NT2/D1 (cell line): ENCODE measurements around the gene CASP9.
"Not testable (repeated sequence)": the region's sequence is repeated elsewhere in the genome, so short reads cannot be mapped to it uniquely, and the experiment has no call there.

Experiments
- DNase-seq: peaks from one replicate; pipeline ENCODE4 v3.0.0-alpha.2; 2011; ENCODE audit warnings: low read depth, low spot score
- H3K27me3 ChIP-seq: 2 replicates; pipeline ENCODE4 v1.6.0; 2011; ENCODE audit warnings: mild to moderate bottlenecking; ENCODE audit not compliant: insufficient read length, insufficient read depth
- H3K36me3 ChIP-seq: 2 replicates; pipeline ENCODE4 v1.6.1; 2011; ENCODE audit warnings: mild to moderate bottlenecking, low read length, mixed read lengths; ENCODE audit not compliant: insufficient read depth, insufficient read length
- H3K4me1 ChIP-seq: 2 replicates; pipeline ENCODE4 v1.5.1; 2011; ENCODE audit not compliant: insufficient read depth, insufficient read length
- H3K4me3 ChIP-seq: 2 replicates; pipeline ENCODE4 v1.5.1; 2011; ENCODE audit warnings: low read depth; ENCODE audit not compliant: insufficient read length
- H3K9ac ChIP-seq: 2 replicates; pipeline ENCODE4 v1.6.0; 2011; ENCODE audit warnings: low read depth; ENCODE audit not compliant: insufficient read length
- H3K9me3 ChIP-seq: 2 replicates; pipeline ENCODE4 v1.5.1; 2011; ENCODE audit warnings: mild to moderate bottlenecking, low read length; ENCODE audit not compliant: insufficient read depth
- SUZ12 ChIP-seq: IDR thresholded peaks from 2 replicates; pipeline ENCODE4 v1.6.1; 2011; ENCODE audit not compliant: insufficient read length, insufficient read depth; ENCODE audit errors: extremely low read depth
- YY1 ChIP-seq: IDR thresholded peaks from 2 replicates; pipeline ENCODE4 v1.6.1; 2011; ENCODE audit not compliant: insufficient read length, insufficient read depth
- ZNF274 ChIP-seq: IDR thresholded peaks from 2 replicates; pipeline ENCODE4 v1.6.1; 2011; ENCODE audit warnings: mild to moderate bottlenecking, low read depth, low read length

Gene CASP9

DNA sequence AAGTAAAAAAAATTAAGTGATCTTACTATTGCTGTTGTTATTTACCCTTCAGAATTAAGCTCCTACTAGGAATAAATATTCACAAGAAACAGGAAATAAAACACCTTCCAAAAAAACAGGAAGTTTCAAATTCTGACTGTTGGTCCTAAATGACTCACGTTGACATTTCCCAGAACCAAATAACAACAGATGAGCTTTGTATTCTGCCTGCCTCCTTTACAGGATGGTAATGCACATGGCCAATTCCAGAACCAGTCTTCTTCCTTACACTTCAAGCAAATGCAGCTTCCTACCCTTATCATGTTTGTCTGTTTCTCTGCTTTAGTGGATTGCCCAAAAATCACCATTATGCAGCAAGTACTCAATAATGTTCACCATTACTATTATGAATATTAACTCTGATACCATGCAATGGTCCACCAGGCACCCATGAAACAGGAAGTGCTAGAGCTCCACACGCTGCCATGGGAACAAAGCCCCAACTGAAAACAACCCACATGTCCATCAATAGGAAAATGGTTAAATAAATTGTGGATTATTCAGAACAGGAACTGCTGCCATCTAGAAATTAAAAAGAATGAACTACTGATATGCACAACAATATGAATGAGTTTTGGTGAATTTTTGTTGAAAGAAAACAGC is 8.9 kb downstream of the CASP9 start:
- no peaks in the 10 kb centered on the region for H3K4me1 ChIP-seq
- H3K4me3 ChIP-seq = no peak overlapping the region
- H3K9ac ChIP-seq = no peak overlapping the region
- no peaks in the 10 kb centered on the region for H3K27me3 ChIP-seq
- H3K36me3 ChIP-seq = peaks cover 5% of the 10 kb centered on the region
- no peak for DNase-seq
- no peaks in the 10 kb centered on the region for H3K9me3 ChIP-seq
- no peak for TF ChIP-seq ZNF274
- TF ChIP-seq YY1 = no peak
- TF ChIP-seq SUZ12 = no peak

DNA sequence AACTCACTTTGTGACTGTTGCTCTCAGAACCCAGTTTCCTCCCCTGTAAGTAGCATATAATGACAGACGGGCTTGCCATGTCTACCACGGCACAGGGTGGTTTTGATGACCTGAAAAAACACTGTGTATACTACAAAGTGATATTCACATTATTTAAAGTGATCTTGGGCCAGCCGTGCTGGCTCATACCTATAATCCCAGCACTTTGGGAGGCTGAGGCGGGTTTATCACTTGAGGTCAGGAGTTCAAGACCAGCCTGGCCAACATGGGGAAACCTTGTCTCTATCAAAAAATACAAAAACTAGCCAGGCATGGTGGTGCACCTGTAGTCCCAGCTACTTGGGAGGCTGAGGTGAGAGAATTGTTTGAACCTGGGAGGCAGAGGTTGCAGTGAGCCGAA is 9.5 kb downstream of the CASP9 start:
- not testable (repeated sequence) for DNase-seq, H3K4me3 ChIP-seq, H3K9ac ChIP-seq, H3K36me3 ChIP-seq, H3K4me1 ChIP-seq, H3K27me3 ChIP-seq, H3K9me3 ChIP-seq

DNA sequence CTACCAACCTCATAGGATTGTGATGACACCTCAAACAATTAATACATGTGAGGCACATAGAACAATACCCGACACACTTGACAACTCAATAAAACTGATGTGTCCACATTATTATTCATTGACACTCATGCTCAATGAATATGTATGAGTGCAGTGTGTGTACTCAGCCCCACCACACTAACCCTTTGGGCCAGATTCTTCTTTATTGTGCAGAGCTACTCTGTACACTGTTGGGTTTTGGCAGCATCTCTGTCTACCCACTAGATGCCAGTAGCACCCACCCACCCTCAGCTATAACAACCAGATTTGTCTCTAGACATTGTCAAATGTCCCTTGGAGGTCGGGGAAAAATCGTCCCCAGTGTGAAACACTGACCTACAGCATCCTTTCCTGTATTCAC is 10.1 kb downstream of the CASP9 start:
- Histone ChIP-seq H3K36me3 (peaks cover 5% of the 10 kb centered on the region), H3K9ac (no peak overlapping the region), H3K4me1 (no peaks in the 10 kb centered on the region), H3K4me3 (no peak overlapping the region), H3K27me3 (no peaks in the 10 kb centered on the region), H3K9me3 (no peaks in the 10 kb centered on the region)
- no peak for TF ChIP-seq SUZ12
- TF ChIP-seq YY1 = no peak
- no peak for TF ChIP-seq ZNF274
- DNase-seq = no peak

DNA sequence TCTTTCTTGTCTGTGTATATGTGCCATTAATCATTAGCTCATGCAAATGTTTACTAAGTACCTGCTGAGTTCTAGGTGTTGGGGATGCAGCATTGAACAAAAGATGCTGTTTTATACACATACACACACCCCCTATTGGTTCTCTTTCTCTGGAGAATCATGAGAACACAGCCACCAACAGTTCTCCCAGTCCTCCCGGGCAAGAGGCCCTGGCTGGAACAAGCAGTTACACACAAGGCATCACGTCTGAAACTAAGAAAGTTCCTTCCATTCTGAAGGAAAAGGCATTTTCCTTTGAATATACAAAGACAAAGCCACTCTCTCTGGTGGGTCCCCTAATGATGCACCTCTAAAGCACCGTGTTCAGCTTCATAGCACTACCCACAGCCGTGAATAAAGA is 10.8 kb downstream of the CASP9 start:
- DNase-seq = no peak
- peaks cover 5% of the 10 kb centered on the region for H3K36me3 ChIP-seq
- H3K9ac ChIP-seq = no peak overlapping the region
- H3K4me1 ChIP-seq = no peaks in the 10 kb centered on the region
- no peaks in the 10 kb centered on the region for H3K27me3 ChIP-seq
- H3K4me3 ChIP-seq = no peak overlapping the region
- no peak for TF ChIP-seq SUZ12
- no peak for TF ChIP-seq YY1
- no peak for TF ChIP-seq ZNF274
- no peaks in the 10 kb centered on the region for H3K9me3 ChIP-seq

DNA sequence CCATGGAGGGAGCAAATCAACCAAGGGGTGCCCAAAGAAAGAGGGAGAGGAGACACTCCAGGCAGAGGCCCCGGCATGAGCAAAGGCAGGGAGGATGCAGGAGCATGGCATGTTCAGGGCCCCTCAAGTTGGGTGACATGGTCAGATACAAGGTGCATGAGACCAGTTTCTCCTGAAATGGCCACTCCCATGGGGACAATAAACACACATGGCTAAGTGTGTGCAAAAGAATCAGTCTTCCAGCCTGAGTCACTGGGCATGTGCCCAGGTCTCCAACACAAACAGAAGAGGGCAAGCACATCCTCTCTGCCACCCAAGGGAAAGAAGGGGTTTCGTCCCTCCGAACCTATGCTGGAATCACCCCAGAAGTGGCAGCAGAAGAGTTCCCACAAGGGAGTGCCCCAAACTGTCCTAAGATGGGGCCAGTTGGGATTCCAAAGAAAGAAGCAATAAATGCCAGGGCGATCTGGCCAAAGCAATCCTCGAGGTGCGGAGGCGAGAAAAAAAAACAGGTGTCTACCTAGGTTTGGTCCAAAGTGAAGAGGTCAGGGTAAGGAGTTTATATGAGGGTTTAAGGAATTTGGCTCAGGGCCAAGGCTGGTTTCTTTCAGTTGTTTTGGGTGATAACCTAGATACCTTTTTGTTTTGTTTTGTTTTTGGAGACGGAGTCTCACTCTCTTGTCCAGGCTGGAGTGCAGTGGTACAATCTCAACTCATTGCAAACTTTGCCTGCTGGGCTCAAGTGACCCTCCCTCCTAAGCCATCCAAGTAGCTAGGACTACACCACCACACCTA is 13.2 kb downstream of the CASP9 start:
- no peaks in the 10 kb centered on the region for H3K27me3 ChIP-seq
- no peak for TF ChIP-seq ZNF274
- no peak for TF ChIP-seq YY1
- TF ChIP-seq SUZ12 = no peak
- H3K4me1 ChIP-seq = no peaks in the 10 kb centered on the region
- H3K4me3 ChIP-seq = no peak overlapping the region
- H3K9ac ChIP-seq = no peak overlapping the region
- H3K9me3 ChIP-seq = no peaks in the 10 kb centered on the region
- DNase-seq = no peak
- H3K36me3 ChIP-seq = no peaks in the 10 kb centered on the region

DNA sequence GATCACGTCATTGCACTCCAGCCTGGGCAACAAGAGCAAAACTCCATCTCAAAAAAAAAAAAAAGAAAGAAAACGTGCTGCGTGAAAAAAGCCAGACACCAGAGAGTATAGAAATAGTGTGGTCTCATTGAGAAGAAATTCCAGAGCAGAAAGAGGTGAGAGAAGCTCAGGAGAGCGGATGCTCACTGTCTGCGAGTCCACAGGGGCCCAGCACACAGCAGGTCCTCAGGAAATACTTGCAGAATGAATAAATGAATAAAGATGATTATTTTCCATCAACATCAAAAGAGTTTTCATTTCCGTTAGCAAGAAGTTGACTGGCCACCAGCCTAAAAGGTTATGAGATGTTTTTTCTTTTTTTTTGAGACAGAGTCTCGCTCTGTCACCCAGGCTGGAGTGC is 14.4 kb downstream of the CASP9 start:
- Histone ChIP-seq H3K27me3 (no peaks in the 10 kb centered on the region), H3K4me1 (no peaks in the 10 kb centered on the region), H3K9ac (no peak overlapping the region), H3K4me3 (no peak overlapping the region), H3K36me3 (no peaks in the 10 kb centered on the region), H3K9me3 (no peaks in the 10 kb centered on the region)
- TF ChIP-seq SUZ12 (no peak), ZNF274 (no peak)
- no peak for DNase-seq

DNA sequence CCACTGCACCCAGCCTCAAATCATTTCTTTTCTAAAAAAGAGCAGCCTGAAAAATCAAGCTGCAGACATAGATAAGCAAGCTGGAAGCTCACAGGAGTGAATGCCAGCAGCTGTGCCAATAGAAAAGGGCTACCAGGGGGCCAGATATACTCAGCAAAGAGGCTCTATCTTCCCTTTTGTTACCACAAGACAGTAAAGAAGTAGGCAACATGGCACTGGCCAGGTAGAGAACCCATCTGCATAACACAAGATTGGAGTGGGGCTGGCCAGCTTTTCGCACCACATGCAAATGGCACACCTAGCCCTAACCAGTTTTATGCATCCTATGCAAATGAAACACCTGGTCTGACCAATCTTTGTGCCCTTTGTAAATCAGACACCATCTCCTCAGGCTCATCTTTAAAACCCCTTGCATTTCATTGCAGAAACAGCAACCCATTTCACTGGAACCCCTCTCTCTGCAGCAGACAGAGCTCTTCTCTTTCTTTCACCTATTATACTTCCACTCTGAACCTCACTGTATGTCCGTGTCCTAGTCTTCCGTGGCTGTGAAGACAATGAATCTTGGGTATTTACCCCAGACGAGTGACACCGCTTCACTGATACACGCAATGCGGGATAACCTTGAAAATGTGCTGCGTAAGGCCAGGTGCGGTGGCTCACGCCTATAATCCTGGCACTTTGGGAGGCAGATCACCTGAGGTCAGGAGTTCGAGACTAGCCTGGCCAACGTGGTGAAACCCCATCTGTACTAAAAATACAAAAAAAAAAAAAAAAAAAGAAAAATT is 15.1 kb downstream of the CASP9 start:
- Histone ChIP-seq H3K4me3 (no peak overlapping the region), H3K27me3 (no peaks in the 10 kb centered on the region), H3K9ac (no peak overlapping the region), H3K36me3 (no peaks in the 10 kb centered on the region), H3K4me1 (no peaks in the 10 kb centered on the region), H3K9me3 (no peaks in the 10 kb centered on the region)
- no peak for DNase-seq
- TF ChIP-seq SUZ12 = no peak
- TF ChIP-seq ZNF274 = no peak
- TF ChIP-seq YY1 = no peak
